Gastrocnemius medialis (tissue), 4 donors: ENCODE data around the gene SHC2. TPM values are rescaled to one million over a fixed set of nuclear protein-coding genes. Genes with fewer than 3 reads are reported as not detected.
A peak's percentile ranks its signal among the peaks of the same experiment; 100 is the strongest.

Source experiments
- ATAC-seq, 2 donors: fragments of 150-250 bp; one replicate each; pipeline ENCODE4 v1.9.1; 2016
- DNase-seq, 2 donors: peaks; one replicate each; pipeline ENCODE4 v3.0.0-alpha.2; 2019
- H3K27ac ChIP-seq, 4 donors: fragments of 200-600 bp; sonication (generic); 1 replicate in 1 of 4; 2 replicates in 3 of 4; pipeline ENCODE4 v1.5.1; 2016 to 2018; ENCODE audit warnings: mild to moderate bottlenecking in 2 of 4, moderate library complexity in 1 of 4
- H3K27me3 ChIP-seq, 3 donors: fragments of 200-600 bp; sonication (generic) in 2 of 3; 1 replicate in 1 of 3; 2 replicates in 2 of 3; pipeline versions ENCODE4 v1.5.1 to v1.6.0; 2016 to 2019; ENCODE audit warnings: mild to moderate bottlenecking in 1 of 3, moderate library complexity in 1 of 3
- H3K36me3 ChIP-seq, 2 donors: fragments of 200-600 bp; sonication (generic) in 1 of 2; one replicate each; pipeline ENCODE4 v1.5.1; 2017 to 2018
- H3K4me1 ChIP-seq, 2 donors: fragments of 200-600 bp; sonication (generic) in 1 of 2; one replicate each; pipeline ENCODE4 v1.5.1; 2016 to 2017; ENCODE audit warnings: mild to moderate bottlenecking in 2 of 2
- H3K4me3 ChIP-seq, 4 donors: fragments of 200-600 bp; sonication (generic) in 3 of 4; 1 replicate in 1 of 4; 2 replicates in 3 of 4; pipeline ENCODE4 v1.5.1; 2016 to 2019; ENCODE audit warnings: mild to moderate bottlenecking in 2 of 4
- H3K9me3 ChIP-seq, 3 donors: fragments of 200-600 bp; sonication (generic) in 2 of 3; 1 replicate in 1 of 3; 2 replicates in 2 of 3; pipeline ENCODE4 v1.5.1; 2016 to 2019
- POLR2A ChIP-seq, 2 donors: fragments of 450-650 bp; IDR thresholded peaks; one replicate each; pipeline ENCODE4 v1.6.1; 2017; ENCODE audit warnings: antibody characterized with exemption in 2 of 2, mild to moderate bottlenecking in 2 of 2, moderate library complexity in 2 of 2
- in situ Hi-C, 4 donors: fragments of 200-750 bp; cut with MboI; loops; one replicate each; pipeline versions ENCODE4 v1.15.0 to v1.8.0; 2017; ENCODE audit warnings: low sequenced_read_pairs in 4 of 4
- intact Hi-C: fragments of 100-400 bp; cut with DNase I; formaldehyde crosslinking; loops from one replicate; pipeline ENCODE4 v1.15.1; 2023; ENCODE audit warnings: low total_unique reads
- total RNA-seq, 4 donors: library from RNA; depleted of rRNA; stranded (reverse); fragments of >200 nt; gene quantifications; one replicate each; pipeline versions ENCODE4 v1.1.0 to v1.2.3, GENCODE V29; 2016
- TF ChIP-seq, protein P1 (sequence below), 5 experiments: fragments of 450-650 bp in 3 of 5; fragments of 200-600 bp in 2 of 5; sonication (generic) in 2 of 5; IDR thresholded peaks in 4 of 5; conservative IDR thresholded peaks in 1 of 5; 1 replicate in 4 of 5; 2 replicates in 1 of 5; pipeline ENCODE4 v1.5.1; 2016 to 2019; ENCODE audit warnings: antibody characterized with exemption in 5 of 5, mild to moderate bottlenecking in 3 of 5, moderate library complexity in 3 of 5

Gene SHC2
- total RNA-seq, 4 donors from 2014 or later, result 2.1 to 6.2 (median 4.5) TPM

DNA sequence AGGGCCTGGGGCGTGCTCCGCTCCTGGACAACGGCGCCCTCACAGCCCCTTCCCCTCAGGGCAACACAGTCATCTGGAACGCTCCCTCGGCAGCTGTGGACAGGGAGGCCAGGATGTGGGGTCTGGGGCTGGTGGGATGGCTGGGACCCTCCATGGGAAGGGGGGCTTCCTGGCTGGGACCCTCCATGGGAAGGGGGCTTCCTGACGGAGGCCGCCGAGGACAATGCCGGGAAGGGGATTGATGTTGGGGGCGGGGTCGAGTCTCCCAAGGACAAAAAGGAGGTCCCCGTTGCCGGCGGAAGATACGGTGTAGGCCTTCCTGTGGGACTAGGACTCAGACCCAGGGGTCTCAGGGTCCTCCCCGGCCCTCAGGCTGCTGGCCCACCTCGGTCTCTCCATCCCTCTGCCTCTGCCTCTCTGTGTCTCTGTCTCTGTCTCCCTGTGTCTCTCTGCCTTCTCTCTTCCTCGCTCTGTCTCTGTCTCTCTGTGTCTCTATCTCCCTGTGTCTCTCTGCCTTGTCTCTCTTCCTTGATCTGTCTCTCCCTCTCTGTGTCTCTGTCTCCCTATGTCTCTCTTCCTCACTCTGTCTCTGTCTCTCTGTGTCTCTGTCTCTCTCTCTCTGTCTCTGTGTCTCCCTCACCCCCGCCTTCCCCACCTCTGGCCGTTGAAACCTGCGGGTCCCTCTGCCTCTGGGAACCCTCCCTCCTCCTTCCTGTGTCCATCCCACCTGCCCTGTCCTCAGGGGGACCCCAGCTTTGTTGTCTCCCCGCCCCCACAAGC, 32.7 kb upstream of the SHC2 start:
- no peak for DNase-seq
- in situ Hi-C loops, result no loop called here

DNA sequence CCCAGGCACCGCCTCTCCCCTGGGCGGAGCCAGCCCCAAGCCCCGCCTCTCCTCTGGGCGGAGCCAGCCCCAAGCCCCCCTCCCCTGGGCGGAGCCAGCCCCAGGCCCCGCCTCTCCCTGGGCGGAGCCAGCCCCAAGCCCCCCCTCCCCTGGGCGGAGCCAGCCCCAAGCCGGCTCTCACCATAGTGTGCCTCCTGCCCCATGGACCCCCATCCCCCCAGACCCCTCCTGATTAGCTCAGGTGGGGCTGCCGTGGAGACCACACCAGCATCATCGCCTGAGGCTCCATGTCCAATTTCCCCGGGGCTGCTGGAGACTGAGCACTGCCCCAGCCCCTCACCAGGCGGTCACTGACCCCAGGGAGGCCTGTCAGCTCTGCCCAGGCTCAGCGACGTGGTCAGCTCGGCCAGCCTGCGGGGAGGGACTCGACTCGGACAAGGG, 31.3 kb upstream of the SHC2 start:
- Histone ChIP-seq H3K27me3 (peaks cover 8 to 22% (median 12%) of the 10 kb centered on the region in 3 donors), H3K36me3 (no peaks in the 10 kb centered on the region), H3K4me1 (peaks cover 6 to 14% of the 10 kb centered on the region in 2 donors), H3K4me3 (no peak overlapping the region), H3K27ac (no peak overlapping the region), H3K9me3 (no peaks in the 10 kb centered on the region)
- intact Hi-C loops (no loop called here), in situ Hi-C loops (no loop called here)
- no peak for TF ChIP-seq POLR2A (IDR thresholded peaks at IDR 0.05)
- TF ChIP-seq, protein P1, sequence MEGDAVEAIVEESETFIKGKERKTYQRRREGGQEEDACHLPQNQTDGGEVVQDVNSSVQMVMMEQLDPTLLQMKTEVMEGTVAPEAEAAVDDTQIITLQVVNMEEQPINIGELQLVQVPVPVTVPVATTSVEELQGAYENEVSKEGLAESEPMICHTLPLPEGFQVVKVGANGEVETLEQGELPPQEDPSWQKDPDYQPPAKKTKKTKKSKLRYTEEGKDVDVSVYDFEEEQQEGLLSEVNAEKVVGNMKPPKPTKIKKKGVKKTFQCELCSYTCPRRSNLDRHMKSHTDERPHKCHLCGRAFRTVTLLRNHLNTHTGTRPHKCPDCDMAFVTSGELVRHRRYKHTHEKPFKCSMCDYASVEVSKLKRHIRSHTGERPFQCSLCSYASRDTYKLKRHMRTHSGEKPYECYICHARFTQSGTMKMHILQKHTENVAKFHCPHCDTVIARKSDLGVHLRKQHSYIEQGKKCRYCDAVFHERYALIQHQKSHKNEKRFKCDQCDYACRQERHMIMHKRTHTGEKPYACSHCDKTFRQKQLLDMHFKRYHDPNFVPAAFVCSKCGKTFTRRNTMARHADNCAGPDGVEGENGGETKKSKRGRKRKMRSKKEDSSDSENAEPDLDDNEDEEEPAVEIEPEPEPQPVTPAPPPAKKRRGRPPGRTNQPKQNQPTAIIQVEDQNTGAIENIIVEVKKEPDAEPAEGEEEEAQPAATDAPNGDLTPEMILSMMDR (IDR thresholded peaks at IDR 0.05 in 4 of 5, conservative IDR thresholded peaks at IDR 0.05 in 1 of 5), result no peak
- no peak for ATAC-seq
- DNase-seq, result no peak

More for the DNA sequence above, 32.7 kb upstream of the SHC2 start:
- no peak for ATAC-seq
- Histone ChIP-seq H3K27ac (no peak overlapping the region), H3K36me3 (no peaks in the 10 kb centered on the region), H3K4me3 (no peak overlapping the region), H3K9me3 (no peaks in the 10 kb centered on the region), H3K27me3 (peaks cover 17 to 37% (median 26%) of the 10 kb centered on the region in 3 donors), H3K4me1 (peaks cover 6 to 14% of the 10 kb centered on the region in 2 donors)
- intact Hi-C loops, result no loop called here
- TF ChIP-seq POLR2A (IDR thresholded peaks at IDR 0.05), result no peak
- TF ChIP-seq, protein P1 (IDR thresholded peaks at IDR 0.05 in 4 of 5, conservative IDR thresholded peaks at IDR 0.05 in 1 of 5), result no peak

DNA sequence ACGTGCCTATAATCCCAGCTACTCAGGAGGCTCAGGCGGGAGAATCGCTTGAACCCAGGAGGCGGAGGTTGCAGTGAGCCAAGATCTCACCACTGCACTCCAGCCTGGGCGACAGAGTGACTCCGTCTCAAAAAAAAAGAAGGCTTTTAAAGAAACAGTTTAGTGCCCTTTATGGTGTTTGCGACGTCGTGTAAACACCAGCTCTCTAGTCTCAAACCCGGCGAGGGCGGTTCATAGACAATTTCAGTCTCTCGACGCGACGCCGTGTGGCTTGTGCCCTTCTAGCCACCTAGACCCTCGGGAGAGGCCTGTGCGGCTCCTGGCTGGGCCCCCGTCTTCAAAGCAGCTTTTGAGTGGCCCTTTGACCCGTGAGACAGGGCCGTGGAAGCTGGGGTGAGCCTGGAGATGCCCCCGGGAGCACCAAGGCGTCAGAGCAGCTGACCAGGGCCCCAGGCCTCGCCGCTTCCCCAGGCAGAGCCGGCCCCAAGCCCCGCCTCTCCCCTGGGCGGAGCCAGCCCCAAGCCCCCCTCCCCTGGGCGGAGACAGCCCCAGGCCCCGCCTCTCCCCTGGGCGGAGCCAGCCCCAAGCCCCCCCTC, 30.4 kb upstream of the SHC2 start:
- peak overlapping the region in 1 of 4 donors; percentile 54 for H3K27ac ChIP-seq
- H3K9me3 ChIP-seq, result no peaks in the 10 kb centered on the region
- intact Hi-C loops (no loop called here), in situ Hi-C loops (no loop called here)
- ATAC-seq (no peak), DNase-seq (peak in 1 of 2 donors; percentile 42)
- H3K4me1 ChIP-seq, result peaks cover 6 to 13% of the 10 kb centered on the region in 2 donors
- no peak for TF ChIP-seq POLR2A (IDR thresholded peaks at IDR 0.05)
- TF ChIP-seq, protein P1 (IDR thresholded peaks at IDR 0.05 in 4 of 5, conservative IDR thresholded peaks at IDR 0.05 in 1 of 5), result no peak
- no peak overlapping the region for H3K4me3 ChIP-seq
- H3K27me3 ChIP-seq, result peaks cover 7 to 21% (median 11%) of the 10 kb centered on the region in 3 donors
- no peaks in the 10 kb centered on the region for H3K36me3 ChIP-seq

DNA sequence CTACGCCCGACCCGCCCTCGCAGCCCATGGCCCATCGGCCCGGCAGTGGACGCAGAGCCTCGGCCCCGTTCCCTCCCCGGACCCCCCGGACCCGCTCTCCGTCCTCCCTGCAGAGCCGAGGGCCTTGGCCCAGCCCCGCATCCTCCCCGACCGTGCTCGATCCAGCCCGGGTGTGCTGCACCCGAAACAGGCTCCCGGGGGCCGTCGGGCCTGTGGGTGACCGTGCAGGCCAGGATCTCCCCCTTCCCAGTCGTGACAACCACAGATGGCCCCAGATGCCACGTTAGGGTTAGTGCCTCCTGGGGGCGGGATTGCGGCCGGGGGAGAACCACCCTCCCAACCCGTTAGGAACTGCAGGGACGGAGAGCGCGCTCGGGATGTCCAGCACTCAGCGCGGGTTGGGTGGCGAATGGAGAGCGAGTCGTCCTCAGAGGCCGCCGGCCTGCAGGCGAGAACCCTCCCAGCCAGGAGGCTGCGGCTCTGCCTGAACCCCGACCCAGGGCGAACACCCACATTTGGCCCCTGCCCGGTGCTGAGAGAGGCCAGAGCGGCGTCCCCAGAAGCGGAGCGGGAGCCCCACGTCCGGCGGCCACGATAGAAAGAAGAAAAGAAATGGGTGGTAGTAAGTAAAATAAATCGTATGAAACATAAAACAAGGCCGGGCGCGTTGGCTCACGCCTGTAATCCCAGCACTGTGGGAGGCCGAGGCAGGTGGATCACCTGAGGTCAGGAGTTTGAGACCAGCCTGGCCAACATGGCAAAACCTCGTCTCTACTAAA, 28.8 kb upstream of the SHC2 start:
- Histone ChIP-seq H3K4me1 (peaks cover 6 to 7% of the 10 kb centered on the region in 2 donors), H3K4me3 (peak overlapping the region; percentile 76 to 93 (median 84)), H3K27ac (peak overlapping the region; percentile 79 to 94 (median 92)), H3K9me3 (no peaks in the 10 kb centered on the region), H3K27me3 (peaks cover 7 to 21% (median 14%) of the 10 kb centered on the region in 3 donors), H3K36me3 (no peaks in the 10 kb centered on the region)
- ATAC-seq, result peak; percentile 6 to 12
- in situ Hi-C loops (no loop called here), intact Hi-C loops (loop anchor here (1.0 to 5.0 kb wide), 3 partner anchors 18 to 83 kb away; partner anchors contain the start of genes BSG, CDC34 and TPGS1)
- DNase-seq, result no peak
- TF ChIP-seq, protein P1 (IDR thresholded peaks at IDR 0.05 in 4 of 5, conservative IDR thresholded peaks at IDR 0.05 in 1 of 5), result no peak
- TF ChIP-seq POLR2A (IDR thresholded peaks at IDR 0.05), result no peak
